H1 (cell line): Measurements from ENCODE around the gene MRPS24.

Experiments
- SRF ChIP-seq: IDR thresholded peaks from 2 replicates; pipeline ENCODE4 v1.6.1; 2011; ENCODE audit warnings: mild to moderate bottlenecking, low read depth, low read length, moderate library complexity
- TF ChIP-seq, protein P1 (sequence below): IDR thresholded peaks from 2 replicates; pipeline ENCODE4 v1.6.1; 2011; ENCODE audit warnings: low read depth, mild to moderate bottlenecking, low read length; ENCODE audit not compliant: insufficient read depth

DNA sequence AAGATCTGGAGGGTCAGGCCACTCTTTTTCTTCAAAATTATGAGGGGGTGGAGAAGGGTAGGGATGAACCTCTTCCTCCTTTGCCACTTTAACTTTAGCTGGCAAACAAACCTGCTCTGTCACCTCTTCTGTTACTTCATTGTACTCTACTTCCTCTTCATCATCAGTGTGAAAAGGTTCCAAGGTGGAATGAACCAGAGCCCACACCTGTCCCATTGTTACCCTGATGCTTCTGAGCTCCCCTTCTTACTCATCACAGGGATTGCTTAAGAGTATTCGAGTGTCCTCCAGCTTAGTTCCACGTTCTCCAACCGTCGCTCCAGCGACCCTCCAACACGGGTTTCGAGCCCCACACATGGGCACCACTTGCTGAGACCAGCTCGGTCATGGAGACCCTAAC lies 5.2 kb downstream of the MRPS24 start:
- TF ChIP-seq, protein P1, sequence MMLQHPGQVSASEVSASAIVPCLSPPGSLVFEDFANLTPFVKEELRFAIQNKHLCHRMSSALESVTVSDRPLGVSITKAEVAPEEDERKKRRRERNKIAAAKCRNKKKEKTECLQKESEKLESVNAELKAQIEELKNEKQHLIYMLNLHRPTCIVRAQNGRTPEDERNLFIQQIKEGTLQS = no peak
- TF ChIP-seq SRF = no peak
